K562 (cell line): ENCODE measurements around the gene CLCN6. TPM values are rescaled to one million over a fixed set of nuclear protein-coding genes. Genes with fewer than 3 reads are reported as not detected.

Source experiments
- ATAC-seq: fragments of 200-7000 bp; cut with Tn5 transposase; 3 replicates; pipeline ENCODE4 v1.9.1; 2020; ENCODE audit warnings: moderate library complexity
- BruUV-seq: library from RNA; stranded (reverse); fragments of 400-500 nt; replicated peaks from 2 replicates; lab custom pipeline; 2021; lab: Mats Ljungman, UMichigan
- CTCF ChIA-PET: fragments of 300-600 bp; formaldehyde crosslinking; extraction: SDS; loops from one replicate; lab custom pipeline; 2021; ENCODE audit warnings: low intra/inter-chr PET ratio; lab: Yijun Ruan, JAX
- POLR2A ChIA-PET: fragments of 300-600, 350-650 bp; sonication (Branson Sonifier 250); formaldehyde crosslinking; extraction: SDS; loops from one replicate; lab custom pipeline; 2021; ENCODE audit warnings: antibody characterized with exemption, inconsistent platforms; lab: Yijun Ruan, JAX
- DNase-seq, 4 experiments: peaks; one replicate each; pipeline versions ENCODE4 v3.0.0 to v3.0.0-alpha.2; 2011 to 2018; ENCODE audit warnings: low spot score in 3 of 4, mixed read lengths in 3 of 4; ENCODE audit errors: extremely low read depth in 1 of 4
- FAIRE-seq: peaks from 2 replicates; lab custom pipeline; 2011; peaks lifted over from hg19 to GRCh38; lab: Jason Lieb, UNC
- H2AFZ ChIP-seq: 2 replicates; pipeline ENCODE4 v1.6.0; 2011; ENCODE audit warnings: low read depth, low read length, control low read depth, inconsistent platforms
- H3K27ac ChIP-seq: fragments of 200-600 bp; 3 replicates; pipeline ENCODE4 v1.8.0; 2011; ENCODE audit warnings: low read depth, mild to moderate bottlenecking, control low read depth, inconsistent platforms, low read length, moderate library complexity, mixed read lengths; ENCODE audit errors: extremely low read depth
- H3K27me3 ChIP-seq, 2 experiments: fragments of 300-600 bp in 1 of 2; 2 replicates in 1 of 2; 3 replicates in 1 of 2; pipeline versions ENCODE4 v1.6.0 to v1.8.0; 2011; ENCODE audit warnings: inconsistent platforms in 2 of 2, low read length in 2 of 2, mild to moderate bottlenecking in 1 of 2, mixed read lengths in 1 of 2, moderate library complexity in 1 of 2; ENCODE audit not compliant: control insufficient read depth in 2 of 2, insufficient read depth in 2 of 2
- H3K36me3 ChIP-seq: fragments of 300-600 bp; 3 replicates; pipeline ENCODE4 v1.8.0; 2011; ENCODE audit warnings: mild to moderate bottlenecking, low read length, inconsistent platforms; ENCODE audit not compliant: control insufficient read depth, insufficient read depth
- H3K4me1 ChIP-seq, 2 experiments: fragments of 200-600 bp in 1 of 2; replicated peaks in 1 of 2; 2 replicates in 1 of 2; 3 replicates in 1 of 2; pipeline versions ENCODE4 v1.5.1 to v1.8.0; 2011; ENCODE audit warnings: inconsistent platforms in 2 of 2, low read length in 2 of 2, mild to moderate bottlenecking in 1 of 2, mixed read lengths in 1 of 2, moderate library complexity in 1 of 2; ENCODE audit not compliant: control insufficient read depth in 2 of 2, insufficient read depth in 2 of 2
- H3K4me2 ChIP-seq: 2 replicates; pipeline ENCODE4 v1.6.1; 2011; ENCODE audit warnings: low read length, control low read depth, inconsistent platforms, mixed read lengths; ENCODE audit not compliant: insufficient read depth
- H3K4me3 ChIP-seq: fragments of 200-600 bp; sonication (generic), shearing (Covaris generic); 2 replicates; pipeline ENCODE4 v1.5.1; 2016; ENCODE audit warnings: control low read depth, inconsistent platforms
- H3K79me2 ChIP-seq: fragments of 200-600 bp; 3 replicates; pipeline ENCODE4 v1.8.0; 2011; ENCODE audit warnings: low read length, inconsistent platforms; ENCODE audit not compliant: control insufficient read depth, insufficient read depth
- H3K9ac ChIP-seq, 2 experiments: 2 replicates each; pipeline versions ENCODE4 v1.6.0 to v1.6.1; 2011; ENCODE audit warnings: low read depth in 2 of 2, low read length in 2 of 2, control low read depth in 1 of 2, inconsistent platforms in 1 of 2, mild to moderate bottlenecking in 1 of 2, mixed read lengths in 1 of 2; ENCODE audit not compliant: insufficient read depth in 1 of 2
- H3K9me1 ChIP-seq: one replicate; pipeline ENCODE4 v1.6.0; 2011; ENCODE audit warnings: inconsistent platforms, mild to moderate bottlenecking, low read length, moderate library complexity; ENCODE audit not compliant: control insufficient read depth, insufficient read depth
- H3K9me3 ChIP-seq: replicated peaks from 2 replicates; pipeline ENCODE4 v1.5.1; 2011; ENCODE audit warnings: low read depth, low read length, inconsistent platforms; ENCODE audit not compliant: control insufficient read depth, insufficient read depth
- H4K20me1 ChIP-seq: replicated peaks from 2 replicates; pipeline ENCODE4 v1.6.1; 2011; ENCODE audit warnings: low read length, inconsistent platforms, mixed read lengths; ENCODE audit not compliant: control insufficient read depth, insufficient read depth
- NFIC ChIP-seq: fragments of 450-650 bp; IDR thresholded peaks from 2 replicates; pipeline ENCODE4 v1.6.1; 2017; ENCODE audit warnings: mild to moderate bottlenecking, inconsistent platforms
- POLR2AphosphoS2 ChIP-seq: IDR thresholded peaks from 2 replicates; pipeline ENCODE4 v1.6.1; 2012; ENCODE audit warnings: low read length, improper control_type of control experiment
- POLR2G ChIP-seq: fragments of 200-400 bp; formaldehyde crosslinking; IDR thresholded peaks from 2 replicates; pipeline ENCODE4 v1.6.1; 2017; ENCODE audit warnings: low read depth, mild to moderate bottlenecking, antibody characterized with exemption, low read length, moderate library complexity
- WGBS: fragments of 100-300 bp; shearing (Covaris generic); methylation state at CpG from one replicate; pipeline ENCODE4 v1.1.6; 2016; ENCODE audit warnings: low coverage, mixed read lengths; ENCODE audit not compliant: insufficient coverage; ENCODE audit errors: missing lambda C conversion rate; 5-methylcytosine and 5-hydroxymethylcytosine counted together
- in situ Hi-C: fragments of 300-500 bp; cut with MboI; formaldehyde crosslinking; loops from 4 replicates; pipeline ENCODE4 v1.15.0; 2018; ENCODE audit warnings: inconsistent platforms, mixed read lengths
- intact Hi-C: fragments of 100-400 bp; cut with micrococcal nuclease; formaldehyde crosslinking; loops from 2 replicates; pipeline ENCODE4 v1.14.2; 2022
- polyA plus RNA-seq, 8 experiments: library from polyadenylated mRNA; depleted of rRNA in 4 of 8; stranded (reverse) in 5 of 8; unstranded in 3 of 8; fragments of >200 nt; fragmentation: Nextera tagmentation in 2 of 8; fragmentation: Illumina TruSeq in 1 of 8; extraction: Ambion mirVana in 2 of 8; extraction: Trizol in 1 of 8; gene quantifications; 2 replicates each; pipeline versions ENCODE4 v1.2.1 to v1.2.3, GENCODE V29; 2011 to 2014; ENCODE audit warnings: inconsistent platforms in 1 of 8, missing spikeins in 1 of 8
- total RNA-seq, 7 experiments: library from RNA; depleted of rRNA in 6 of 7; stranded (reverse); fragments of >200 nt in 6 of 7; fragmentation: Illumina TruSeq in 2 of 7; extraction: Trizol in 2 of 7; gene quantifications; 2 replicates each; pipeline versions ENCODE4 v1.2.1 to v1.2.3, GENCODE V29; 2011 to 2021; ENCODE audit warnings: low replicate concordance in 1 of 7
- TF ChIP-seq, protein P1 (sequence below): sonication (generic); formaldehyde crosslinking; IDR thresholded peaks from 2 replicates; pipeline ENCODE4 v1.8.0; 2022; ENCODE audit warnings: mild to moderate bottlenecking, missing genetic modification reagents

The CLCN6 gene
- total and polyA plus RNA-seq, 9 of the 15 experiments (the other 6 are each of a cell fraction or from before 2014, with no cell fraction given), result 2.0 to 21.8 (median 13.6) TPM

DNA sequence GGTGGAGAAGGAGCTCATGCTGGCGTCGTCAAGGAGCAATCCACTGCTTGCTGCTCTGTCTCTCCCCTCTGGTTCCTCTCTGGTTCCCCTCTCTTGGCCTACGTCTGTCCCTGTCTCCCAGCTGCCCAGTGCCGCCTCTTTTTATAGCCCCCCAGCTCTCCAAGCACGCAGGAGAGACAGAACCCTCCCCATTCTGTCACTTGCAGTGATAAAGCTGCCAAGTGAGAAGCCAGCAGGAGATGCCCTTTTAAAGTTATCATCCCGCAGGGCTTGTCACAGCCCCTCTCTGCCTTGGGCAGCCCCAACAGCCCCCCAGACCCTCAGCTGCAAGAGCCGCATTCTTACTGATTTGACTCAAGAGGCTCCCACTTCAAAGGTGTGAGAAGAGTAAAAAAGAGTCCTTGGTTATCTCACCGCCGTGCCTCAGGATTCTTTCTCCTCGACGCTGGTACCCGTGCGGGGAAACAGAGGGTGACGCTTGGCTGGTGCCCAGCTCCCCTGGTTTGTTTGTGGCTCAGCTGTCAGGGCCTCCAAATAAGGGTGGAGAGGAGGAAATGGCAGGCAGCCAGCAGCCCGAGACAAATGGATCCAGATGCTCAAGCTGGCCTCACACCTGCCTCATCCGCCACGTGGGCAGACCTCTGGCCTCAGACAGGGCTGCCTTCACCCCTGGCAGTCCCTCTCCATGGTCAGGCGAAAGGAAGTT, 41.8 kb downstream of the CLCN6 start, which contains the start of gene NPPA:
TSS of gene NPPA (minus strand) at position 117 of the 706 bp plus-strand sequence. CDS start at position 18, 99 bp downstream.
- CTCF ChIA-PET, result no interaction called here
- intact Hi-C loops, result no loop called here
- FAIRE-seq, result no peak

More for the DNA sequence above, 41.8 kb downstream of the CLCN6 start, which contains the start of gene NPPA:
- peaks cover 0 to 2% of the 10 kb centered on the region in 2 experiments; a peak in 1 of 5 replicates for H3K27me3 ChIP-seq
- DNase-seq (no peak), ATAC-seq (no peak)
- H3K36me3 ChIP-seq, result peaks cover 38% of the 10 kb centered on the region
- H3K27ac ChIP-seq, result no peak within 1 kb of the TSS
- H3K4me2 ChIP-seq, result no peak within 1 kb of the TSS
- no peak within 1 kb of the TSS for H3K4me3 ChIP-seq
- H4K20me1 ChIP-seq, result peaks cover 5% of the 10 kb centered on the region; the same call in 1 of the 2 replicates
- no TSS peak for BruUV-seq
- in situ Hi-C loops, result no loop called here
- H3K9me3 ChIP-seq, result no peaks in the 10 kb centered on the region
- 73% methylated on average over 18 of the region's 18 CpGs for WGBS
- TF ChIP-seq NFIC (peak; percentile 24; the same call in 1 of the 2 replicates), POLR2AphosphoS2 (0 out of 2 replicates have a peak, but pooled peaks have one; percentile 32), POLR2G (peak; percentile 24; the same call in 1 of the 2 replicates)
- TF ChIP-seq, protein P1, sequence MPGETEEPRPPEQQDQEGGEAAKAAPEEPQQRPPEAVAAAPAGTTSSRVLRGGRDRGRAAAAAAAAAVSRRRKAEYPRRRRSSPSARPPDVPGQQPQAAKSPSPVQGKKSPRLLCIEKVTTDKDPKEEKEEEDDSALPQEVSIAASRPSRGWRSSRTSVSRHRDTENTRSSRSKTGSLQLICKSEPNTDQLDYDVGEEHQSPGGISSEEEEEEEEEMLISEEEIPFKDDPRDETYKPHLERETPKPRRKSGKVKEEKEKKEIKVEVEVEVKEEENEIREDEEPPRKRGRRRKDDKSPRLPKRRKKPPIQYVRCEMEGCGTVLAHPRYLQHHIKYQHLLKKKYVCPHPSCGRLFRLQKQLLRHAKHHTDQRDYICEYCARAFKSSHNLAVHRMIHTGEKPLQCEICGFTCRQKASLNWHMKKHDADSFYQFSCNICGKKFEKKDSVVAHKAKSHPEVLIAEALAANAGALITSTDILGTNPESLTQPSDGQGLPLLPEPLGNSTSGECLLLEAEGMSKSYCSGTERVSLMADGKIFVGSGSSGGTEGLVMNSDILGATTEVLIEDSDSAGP (CRISPR knock-in tag), result no peak
- H2AFZ ChIP-seq, result no peak within 1 kb of the TSS
- H3K4me1 ChIP-seq, result peaks cover 19 to 26% of the 10 kb centered on the region in 2 experiments
- no peaks in the 10 kb centered on the region for H3K9me1 ChIP-seq
- POLR2A ChIA-PET, result interaction anchor here (1.0 to 14.0 kb wide), 4 partner anchors 11 to 61 kb away, joined by 3 to 304 read pairs (median 4); partner anchors contain the start of genes CLCN6, MTHFR and NPPB
- H3K79me2 ChIP-seq, result no peaks in the 10 kb centered on the region
- peak within 1 kb of the TSS in 1 of 2 experiments; percentile 14; a peak in 1 of 4 replicates for H3K9ac ChIP-seq
